H9 (cell line): Measurements from ENCODE around the gene CFAP61. TPM values are rescaled to one million over a fixed set of nuclear protein-coding genes. Genes with fewer than 3 reads are reported as not detected.
A peak's percentile ranks its signal among the peaks of the same experiment; 100 is the strongest.

Source experiments
- DNase-seq: peaks from one replicate; pipeline ENCODE4 v3.0.0-alpha.2; 2017
- H2AFZ ChIP-seq: one replicate; pipeline ENCODE4 v1.6.1; 2013; ENCODE audit warnings: mild to moderate bottlenecking, low read length, control low read depth, moderate library complexity
- H2AK5ac ChIP-seq: 2 replicates; pipeline ENCODE4 v1.6.1; 2013; ENCODE audit warnings: low read length, control low read depth, mixed read lengths; ENCODE audit not compliant: insufficient read length
- H2BK120ac ChIP-seq: one replicate; pipeline ENCODE4 v1.6.1; 2013; ENCODE audit warnings: low read depth, mild to moderate bottlenecking, low read length, control low read depth, inconsistent platforms; ENCODE audit not compliant: poor library complexity, severe bottlenecking
- H2BK12ac ChIP-seq: 2 replicates; pipeline ENCODE4 v1.6.1; 2013; ENCODE audit warnings: low read length, control low read depth, mixed read lengths, low read depth; ENCODE audit not compliant: insufficient read length
- H2BK15ac ChIP-seq: 2 replicates; pipeline ENCODE4 v1.6.1; 2013; ENCODE audit warnings: low read depth, low read length, control low read depth
- H2BK20ac ChIP-seq: one replicate; pipeline ENCODE4 v1.6.1; 2013; ENCODE audit warnings: low read depth, mild to moderate bottlenecking, low read length, control low read depth, inconsistent platforms; ENCODE audit not compliant: poor library complexity, severe bottlenecking
- H2BK5ac ChIP-seq: 2 replicates; pipeline ENCODE4 v1.6.1; 2013; ENCODE audit warnings: low read length, control low read depth, mixed read lengths; ENCODE audit not compliant: insufficient read length
- H3K14ac ChIP-seq: 2 replicates; pipeline ENCODE4 v1.6.1; 2013; ENCODE audit warnings: low read length, control low read depth; ENCODE audit not compliant: insufficient read depth
- H3K18ac ChIP-seq: 2 replicates; pipeline ENCODE4 v1.6.1; 2013; ENCODE audit warnings: low read depth, mild to moderate bottlenecking, mixed read lengths, low read length, control low read depth; ENCODE audit not compliant: insufficient read length
- H3K23ac ChIP-seq: 2 replicates; pipeline ENCODE4 v1.6.1; 2013; ENCODE audit warnings: low read length, control low read depth, mixed read lengths, low read depth; ENCODE audit not compliant: insufficient read length
- H3K23me2 ChIP-seq: 2 replicates; pipeline ENCODE4 v1.6.1; 2013; ENCODE audit warnings: low read depth, mild to moderate bottlenecking, mixed read lengths, low read length, control low read depth; ENCODE audit not compliant: insufficient read length, poor library complexity, severe bottlenecking
- H3K27ac ChIP-seq: 2 replicates; pipeline ENCODE4 v1.5.1; 2013; ENCODE audit warnings: low read length, control low read depth, mixed read lengths, low read depth; ENCODE audit not compliant: insufficient read length
- H3K27me3 ChIP-seq: 2 replicates; pipeline ENCODE4 v1.6.1; 2013; ENCODE audit warnings: low read length, control low read depth, inconsistent platforms; ENCODE audit not compliant: insufficient read depth
- H3K4ac ChIP-seq: 2 replicates; pipeline ENCODE4 v1.6.1; 2013; ENCODE audit warnings: low read depth, mild to moderate bottlenecking, control low read depth, inconsistent platforms, low read length, moderate library complexity
- H3K4me1 ChIP-seq: 2 replicates; pipeline ENCODE4 v1.6.1; 2013; ENCODE audit warnings: low read length, control low read depth, inconsistent platforms; ENCODE audit not compliant: insufficient read depth
- H3K4me2 ChIP-seq: 2 replicates; pipeline ENCODE4 v1.6.1; 2013; ENCODE audit warnings: low read length, control low read depth, mixed read lengths; ENCODE audit not compliant: insufficient read length, insufficient read depth
- H3K56ac ChIP-seq: 2 replicates; pipeline ENCODE4 v1.6.1; 2013; ENCODE audit warnings: low read depth, mild to moderate bottlenecking, mixed read lengths, low read length, control low read depth; ENCODE audit not compliant: insufficient read length
- H3K79me1 ChIP-seq: 2 replicates; pipeline ENCODE4 v1.6.1; 2013; ENCODE audit warnings: low read depth, mild to moderate bottlenecking, moderate library complexity, low read length, control low read depth, inconsistent platforms; ENCODE audit not compliant: insufficient read depth, poor library complexity, severe bottlenecking
- H3K79me2 ChIP-seq: 2 replicates; pipeline ENCODE4 v1.6.1; 2013; ENCODE audit warnings: low read length, control low read depth, inconsistent platforms; ENCODE audit not compliant: insufficient read depth
- H3K9ac ChIP-seq: 2 replicates; pipeline ENCODE4 v1.6.1; 2013; ENCODE audit warnings: low read length, control low read depth, mixed read lengths; ENCODE audit not compliant: insufficient read length; ENCODE audit errors: extremely low read depth
- H3K9me3 ChIP-seq: one replicate; pipeline ENCODE4 v1.6.1; 2013; ENCODE audit warnings: low read depth, low read length, inconsistent platforms; ENCODE audit not compliant: control insufficient read depth
- H3T11ph ChIP-seq: one replicate; pipeline ENCODE4 v1.6.1; 2013; ENCODE audit warnings: mild to moderate bottlenecking, low read length, control low read depth, inconsistent platforms
- H4K20me1 ChIP-seq: one replicate; pipeline ENCODE4 v1.6.1; 2013; ENCODE audit not compliant: control insufficient read depth, insufficient read length, insufficient read depth
- H4K5ac ChIP-seq: 2 replicates; pipeline ENCODE4 v1.6.1; 2013; ENCODE audit warnings: low read depth, mild to moderate bottlenecking, mixed read lengths, low read length, control low read depth; ENCODE audit not compliant: insufficient read length
- H4K8ac ChIP-seq: replicated peaks from 2 replicates; pipeline ENCODE4 v1.6.1; 2013; ENCODE audit warnings: low read length, control low read depth, mixed read lengths, low read depth; ENCODE audit not compliant: insufficient read length
- H4K91ac ChIP-seq: 2 replicates; pipeline ENCODE4 v1.6.1; 2013; ENCODE audit warnings: low read depth, mild to moderate bottlenecking, moderate library complexity, mixed read lengths, low read length, control low read depth; ENCODE audit not compliant: insufficient read length
- H3K27ac Mint-ChIP-seq, 3 experiments: 2 replicates in 2 of 3; 3 replicates in 1 of 3; pipeline ENCODE4 v1.8.0; 2020 to 2021; ENCODE audit warnings: mixed read lengths in 3 of 3, mild to moderate bottlenecking in 1 of 3, moderate library complexity in 1 of 3
- H3K27me3 Mint-ChIP-seq: 2 replicates; pipeline ENCODE4 v1.8.0; 2021; ENCODE audit warnings: low read depth, mild to moderate bottlenecking, moderate library complexity, mixed read lengths
- H3K36me3 Mint-ChIP-seq, 3 experiments: 2 replicates in 2 of 3; 3 replicates in 1 of 3; pipeline ENCODE4 v1.8.0; 2020 to 2021; ENCODE audit warnings: low read depth in 3 of 3, mixed read lengths in 3 of 3; ENCODE audit not compliant: insufficient read depth in 1 of 3
- H3K4me1 Mint-ChIP-seq, 2 experiments: 2 replicates each; pipeline ENCODE4 v1.8.0; 2020; ENCODE audit warnings: mixed read lengths in 2 of 2
- H3K4me3 Mint-ChIP-seq, 2 experiments: 2 replicates in 1 of 2; 3 replicates in 1 of 2; pipeline ENCODE4 v1.8.0; 2020 to 2021; ENCODE audit warnings: mild to moderate bottlenecking in 2 of 2, mixed read lengths in 2 of 2, moderate library complexity in 1 of 2
- H3K9me3 Mint-ChIP-seq, 2 experiments: 2 replicates in 1 of 2; 3 replicates in 1 of 2; pipeline ENCODE4 v1.8.0; 2020; ENCODE audit warnings: mild to moderate bottlenecking in 2 of 2, mixed read lengths in 2 of 2, moderate library complexity in 1 of 2
- WGBS: extraction: QIAGEN DNeasy Blood & Tissue Kit; methylation state at CpG from one replicate; pipeline ENCODE4 v1.1.7; 2013; ENCODE audit warnings: missing lambda C conversion rate, low lambda C conversion rate, mixed read lengths; ENCODE audit not compliant: insufficient read length; ENCODE audit errors: extremely low coverage; 5-methylcytosine and 5-hydroxymethylcytosine counted together
- total RNA-seq: library from RNA; stranded (reverse); gene quantifications from 2 replicates; pipeline ENCODE4 v1.2.1, GENCODE V29; 2021
- TF ChIP-seq, protein P1 (sequence below): fragments of 200-600 bp; sonication (generic); conservative IDR thresholded peaks from 3 replicates; pipeline ENCODE4 v1.8.0; 2021; ENCODE audit warnings: antibody characterized with exemption, mild to moderate bottlenecking

CFAP61 gene
- total RNA-seq, 1 experiment from 2014 or later, result 0.44 TPM

DNA sequence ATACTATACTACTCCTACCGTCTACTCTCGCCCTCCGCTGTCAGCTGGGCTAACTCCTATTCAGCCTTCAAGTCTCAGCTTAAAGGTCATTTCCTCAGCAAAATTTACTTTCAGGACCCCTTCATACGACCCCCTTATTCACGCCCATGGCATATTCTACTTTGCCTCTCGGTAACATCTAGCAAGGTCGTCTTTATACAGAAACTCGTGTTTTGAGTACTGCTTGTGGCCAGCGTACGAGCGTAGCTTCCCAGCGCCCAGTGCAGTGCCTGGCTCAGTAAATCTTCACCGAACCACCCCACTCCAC, 612 bp upstream of the CFAP61 start:
- Histone ChIP-seq H2BK12ac (no peak overlapping the region), H2AFZ (no peak overlapping the region), H3K4me2 (peak overlapping the region; percentile 90), H3K27me3 (no peaks in the 10 kb centered on the region), H4K5ac (no peak overlapping the region), H4K8ac (no peak overlapping the region), H3K4me1 (no peaks in the 10 kb centered on the region), H3K18ac (no peak overlapping the region), H3K14ac (peak overlapping the region; percentile 77), H3K79me2 (peaks cover 2% of the 10 kb centered on the region; the same call in 1 of the 2 replicates), H4K91ac (no peak overlapping the region), H3K4ac (no peak overlapping the region), H3T11ph (no peak overlapping the region), H3K23ac (no peak overlapping the region), H2AK5ac (no peak overlapping the region), H3K27ac (no peak overlapping the region), H3K9ac (peak overlapping the region; percentile 65), H2BK5ac (no peak overlapping the region), H2BK20ac (no peak overlapping the region), H3K56ac (no peak overlapping the region), H2BK15ac (no peak overlapping the region), H2BK120ac (no peak overlapping the region), H3K79me1 (no peaks in the 10 kb centered on the region), H4K20me1 (no peaks in the 10 kb centered on the region), H3K9me3 (no peaks in the 10 kb centered on the region), H3K23me2 (peaks cover 7% of the 10 kb centered on the region)
- H3K4me3 Mint-ChIP-seq, result peak overlapping the region; percentile 98 to 100
- peak overlapping the region; percentile 96 to 99 (median 98) for H3K27ac Mint-ChIP-seq
- TF ChIP-seq, protein P1, sequence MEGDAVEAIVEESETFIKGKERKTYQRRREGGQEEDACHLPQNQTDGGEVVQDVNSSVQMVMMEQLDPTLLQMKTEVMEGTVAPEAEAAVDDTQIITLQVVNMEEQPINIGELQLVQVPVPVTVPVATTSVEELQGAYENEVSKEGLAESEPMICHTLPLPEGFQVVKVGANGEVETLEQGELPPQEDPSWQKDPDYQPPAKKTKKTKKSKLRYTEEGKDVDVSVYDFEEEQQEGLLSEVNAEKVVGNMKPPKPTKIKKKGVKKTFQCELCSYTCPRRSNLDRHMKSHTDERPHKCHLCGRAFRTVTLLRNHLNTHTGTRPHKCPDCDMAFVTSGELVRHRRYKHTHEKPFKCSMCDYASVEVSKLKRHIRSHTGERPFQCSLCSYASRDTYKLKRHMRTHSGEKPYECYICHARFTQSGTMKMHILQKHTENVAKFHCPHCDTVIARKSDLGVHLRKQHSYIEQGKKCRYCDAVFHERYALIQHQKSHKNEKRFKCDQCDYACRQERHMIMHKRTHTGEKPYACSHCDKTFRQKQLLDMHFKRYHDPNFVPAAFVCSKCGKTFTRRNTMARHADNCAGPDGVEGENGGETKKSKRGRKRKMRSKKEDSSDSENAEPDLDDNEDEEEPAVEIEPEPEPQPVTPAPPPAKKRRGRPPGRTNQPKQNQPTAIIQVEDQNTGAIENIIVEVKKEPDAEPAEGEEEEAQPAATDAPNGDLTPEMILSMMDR, result no peak
- peaks cover 1% of the 10 kb centered on the region; the same call in 1 of the 2 replicates for H3K27me3 Mint-ChIP-seq
- H3K4me1 Mint-ChIP-seq, result peaks cover 3% of the 10 kb centered on the region in 2 experiments
- peaks cover 11 to 36% (median 34%) of the 10 kb centered on the region in 3 experiments; a peak in 5 of 7 replicates for H3K36me3 Mint-ChIP-seq
- peaks cover 0 to 3% of the 10 kb centered on the region in 2 experiments; a peak in 1 of 5 replicates for H3K9me3 Mint-ChIP-seq
- DNase-seq, result no peak
- WGBS, result no CpG with 5 or more reads among the region's 13 CpGs
